Neural progenitor cell (in vitro differentiated cells): ENCODE data around the gene CD3D. TPM values are rescaled to one million over a fixed set of nuclear protein-coding genes. Genes with fewer than 3 reads are reported as not detected.

Source experiments
- DNase-seq: peaks from one replicate; pipeline ENCODE4 v3.0.0-alpha.2; 2016; ENCODE audit warnings: low spot score
- H2AFZ ChIP-seq: fragments of 200-600 bp; sonication (generic); replicated peaks from 2 replicates; pipeline ENCODE4 v1.6.1; 2016; ENCODE audit warnings: antibody characterized with exemption
- H3F3A ChIP-seq: fragments of 200-600 bp; sonication (generic); 2 replicates; pipeline ENCODE4 v1.6.1; 2016; ENCODE audit warnings: antibody characterized with exemption, low read depth
- H3K27ac ChIP-seq: fragments of 200-600 bp; sonication (generic); 2 replicates; pipeline ENCODE4 v1.5.1; 2016; ENCODE audit warnings: mild to moderate bottlenecking
- H3K27me3 ChIP-seq: fragments of 200-600 bp; sonication (generic); 2 replicates; pipeline ENCODE4 v1.6.1; 2016; ENCODE audit warnings: mild to moderate bottlenecking, moderate library complexity
- H3K36me3 ChIP-seq: fragments of 200-600 bp; sonication (generic); 2 replicates; pipeline ENCODE4 v1.5.1; 2016
- H3K4me1 ChIP-seq: fragments of 200-600 bp; sonication (generic); 2 replicates; pipeline ENCODE4 v1.6.1; 2016; ENCODE audit warnings: mixed run types
- H3K4me2 ChIP-seq: fragments of 200-600 bp; sonication (generic); 2 replicates; pipeline ENCODE4 v1.6.1; 2016
- H3K4me3 ChIP-seq: fragments of 200-600 bp; sonication (generic); 2 replicates; pipeline ENCODE4 v1.5.1; 2016
- H3K79me2 ChIP-seq: fragments of 200-600 bp; sonication (generic); 2 replicates; pipeline ENCODE4 v1.6.1; 2016; ENCODE audit warnings: low read depth
- H3K9ac ChIP-seq: fragments of 200-600 bp; sonication (generic); 2 replicates; pipeline ENCODE4 v1.6.1; 2016
- H3K9me3 ChIP-seq: fragments of 200-600 bp; sonication (generic); 2 replicates; pipeline ENCODE4 v1.5.1; 2016; ENCODE audit warnings: low read depth
- H4K20me1 ChIP-seq: fragments of 200-600 bp; sonication (generic); 2 replicates; pipeline ENCODE4 v1.6.1; 2016; ENCODE audit warnings: low read depth
- H3K27ac Mint-ChIP-seq: 3 replicates; pipeline ENCODE4 v1.8.0; 2021; ENCODE audit warnings: mixed read lengths
- H3K27me3 Mint-ChIP-seq: 2 replicates; pipeline ENCODE4 v1.8.0; 2022; ENCODE audit warnings: low read depth, mild to moderate bottlenecking, inconsistent platforms, moderate library complexity, mixed read lengths; ENCODE audit not compliant: insufficient read depth
- H3K36me3 Mint-ChIP-seq: 3 replicates; pipeline ENCODE4 v1.8.0; 2021; ENCODE audit warnings: mixed read lengths
- H3K4me1 Mint-ChIP-seq: 3 replicates; pipeline ENCODE4 v1.8.0; 2021; ENCODE audit warnings: mixed read lengths
- H3K4me3 Mint-ChIP-seq: 3 replicates; pipeline ENCODE4 v1.8.0; 2021; ENCODE audit warnings: mild to moderate bottlenecking, moderate library complexity, mixed read lengths
- H3K9me3 Mint-ChIP-seq: 3 replicates; pipeline ENCODE4 v1.8.0; 2020; ENCODE audit warnings: mixed read lengths
- CTCF ChIP-seq: fragments of 200-600 bp; sonication (generic); IDR thresholded peaks from 2 replicates; pipeline ENCODE4 v1.5.1; 2017; ENCODE audit warnings: antibody characterized with exemption, mild to moderate bottlenecking
- EZH2 ChIP-seq: fragments of 200-600 bp; sonication (generic); IDR thresholded peaks from 2 replicates; pipeline ENCODE4 v1.6.1; 2017; ENCODE audit warnings: antibody characterized with exemption, mild to moderate bottlenecking, moderate library complexity
- EZH2phosphoT487 ChIP-seq: fragments of 200-600 bp; sonication (generic); IDR thresholded peaks from 2 replicates; pipeline ENCODE4 v1.6.1; 2017; ENCODE audit warnings: antibody characterized with exemption
- total RNA-seq: library from RNA; depleted of rRNA; stranded (reverse); fragments of >200 nt; gene quantifications from 2 replicates; pipeline ENCODE4 v1.2.3, GENCODE V29; 2015; ENCODE audit warnings: low replicate concordance

Gene CD3D
- total RNA-seq, 1 donor from 2014 or later = not detected

GRCh38 chr11:118313242-118313641 lies 29.3 kb downstream of the CD3D start:
- no peaks in the 10 kb centered on the region for H3K79me2 ChIP-seq

GRCh38 chr11:118312328-118312727 lies 30.2 kb downstream of the CD3D start:
- Mint-ChIP-seq H3K27me3 (peaks cover 12% of the 10 kb centered on the region), H3K36me3 (no peaks in the 10 kb centered on the region), H3K27ac (no peak overlapping the region), H3K4me3 (no peak overlapping the region), H3K9me3 (peaks cover 4% of the 10 kb centered on the region), H3K4me1 (peaks cover 29% of the 10 kb centered on the region)
- H3K9ac ChIP-seq = no peak overlapping the region
- no peaks in the 10 kb centered on the region for H3K79me2 ChIP-seq
- H3F3A ChIP-seq = peaks cover 24% of the 10 kb centered on the region
- TF ChIP-seq EZH2 (no peak), EZH2phosphoT487 (no peak), CTCF (no peak)
- H3K4me3 ChIP-seq = no peak overlapping the region
- peaks cover 25% of the 10 kb centered on the region for H3K4me1 ChIP-seq
- H4K20me1 ChIP-seq = no peaks in the 10 kb centered on the region
- no peaks in the 10 kb centered on the region for H3K36me3 ChIP-seq
- H3K27me3 ChIP-seq = no peaks in the 10 kb centered on the region
- no peaks in the 10 kb centered on the region for H3K9me3 ChIP-seq
- no peak overlapping the region for H2AFZ ChIP-seq
- H3K27ac ChIP-seq = no peak overlapping the region
- no peak overlapping the region for H3K4me2 ChIP-seq
- DNase-seq = no peak

More at GRCh38 chr11:118313242-118313641, 29.3 kb downstream of the CD3D start:
- Histone ChIP-seq H3F3A (peaks cover 24% of the 10 kb centered on the region), H3K4me2 (no peak overlapping the region), H3K9ac (no peak overlapping the region), H4K20me1 (no peaks in the 10 kb centered on the region), H3K27ac (no peak overlapping the region), H2AFZ (no peak overlapping the region), H3K4me3 (no peak overlapping the region), H3K36me3 (no peaks in the 10 kb centered on the region), H3K9me3 (no peaks in the 10 kb centered on the region), H3K4me1 (peaks cover 25% of the 10 kb centered on the region), H3K27me3 (no peaks in the 10 kb centered on the region)
- Mint-ChIP-seq H3K4me1 (peaks cover 29% of the 10 kb centered on the region), H3K27ac (no peak overlapping the region), H3K9me3 (peaks cover 4% of the 10 kb centered on the region), H3K4me3 (no peak overlapping the region), H3K36me3 (no peaks in the 10 kb centered on the region), H3K27me3 (peaks cover 11% of the 10 kb centered on the region)
- DNase-seq = no peak
- TF ChIP-seq EZH2 = no peak
- TF ChIP-seq EZH2phosphoT487 = no peak
- no peak for TF ChIP-seq CTCF

- H3K27ac Mint-ChIP-seq = no peak overlapping the region
- H3K27me3 ChIP-seq = no peaks in the 10 kb centered on the region
- TF ChIP-seq CTCF = no peak
- no peak for TF ChIP-seq EZH2phosphoT487
- no peak for TF ChIP-seq EZH2
- no peak overlapping the region for H2AFZ ChIP-seq
- H3K4me2 ChIP-seq = no peak overlapping the region
- H3K9me3 ChIP-seq = no peaks in the 10 kb centered on the region
- H3K79me2 ChIP-seq = no peaks in the 10 kb centered on the region
- no peak overlapping the region for H3K4me3 ChIP-seq
- no peak overlapping the region for H3K27ac ChIP-seq
- no peak for DNase-seq
- peaks cover 1% of the 10 kb centered on the region for H3K9me3 Mint-ChIP-seq
- no peak overlapping the region for H3K9ac ChIP-seq
- peaks cover 16% of the 10 kb centered on the region for H3F3A ChIP-seq
- H3K4me3 Mint-ChIP-seq = no peak overlapping the region
- no peaks in the 10 kb centered on the region for H3K36me3 Mint-ChIP-seq
- H3K36me3 ChIP-seq = no peaks in the 10 kb centered on the region
- no peaks in the 10 kb centered on the region for H4K20me1 ChIP-seq
- peaks cover 25% of the 10 kb centered on the region for H3K4me1 Mint-ChIP-seq
- peaks cover 11% of the 10 kb centered on the region for H3K27me3 Mint-ChIP-seq
- H3K4me1 ChIP-seq = peaks cover 20% of the 10 kb centered on the region
These were observed 31.0 kb downstream of the CD3D start for GRCh38 chr11:118311518-118311917.
